ENCODE measurements around the gene MAPK7. TPM values are rescaled to one million over a fixed set of nuclear protein-coding genes. Genes with fewer than 3 reads are reported as not detected.

MAPK7 gene
- total and polyA plus RNA-seq, 2 donors (not counting 1 experiment from before 2014, with no cell fraction given), result 12.8 to 18.8 TPM

DNA sequence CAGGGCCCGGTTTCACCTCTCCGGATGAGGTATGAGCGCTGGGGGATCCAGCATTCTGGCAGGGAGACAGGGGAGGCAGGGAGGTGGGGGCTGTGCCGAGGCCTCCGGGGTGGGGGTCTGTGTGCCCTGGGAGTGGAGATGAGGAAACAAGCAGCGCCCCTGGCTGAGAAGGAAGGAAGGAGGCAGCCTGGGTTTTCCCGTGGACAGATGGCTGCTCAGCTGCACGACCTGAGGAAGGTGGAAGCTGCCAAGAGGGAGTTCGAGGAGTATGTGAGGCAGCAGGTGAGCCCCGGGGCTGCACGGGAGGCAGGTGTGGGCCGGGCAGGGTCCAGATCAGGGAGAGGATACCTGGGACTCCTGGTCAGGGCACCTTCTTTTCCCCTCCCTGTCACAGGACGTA, 37.0 kb downstream of the MAPK7 start:
- H3K36me3 ChIP-seq (ENCODE audit: control insufficient read depth, insufficient read depth, low read length), result no peaks in the 10 kb centered on the region
- no peak for TF ChIP-seq EZH2 (IDR thresholded peaks at IDR 0.05; ENCODE audit: low read length, missing control alignments)
- TF ChIP-seq, protein P1, sequence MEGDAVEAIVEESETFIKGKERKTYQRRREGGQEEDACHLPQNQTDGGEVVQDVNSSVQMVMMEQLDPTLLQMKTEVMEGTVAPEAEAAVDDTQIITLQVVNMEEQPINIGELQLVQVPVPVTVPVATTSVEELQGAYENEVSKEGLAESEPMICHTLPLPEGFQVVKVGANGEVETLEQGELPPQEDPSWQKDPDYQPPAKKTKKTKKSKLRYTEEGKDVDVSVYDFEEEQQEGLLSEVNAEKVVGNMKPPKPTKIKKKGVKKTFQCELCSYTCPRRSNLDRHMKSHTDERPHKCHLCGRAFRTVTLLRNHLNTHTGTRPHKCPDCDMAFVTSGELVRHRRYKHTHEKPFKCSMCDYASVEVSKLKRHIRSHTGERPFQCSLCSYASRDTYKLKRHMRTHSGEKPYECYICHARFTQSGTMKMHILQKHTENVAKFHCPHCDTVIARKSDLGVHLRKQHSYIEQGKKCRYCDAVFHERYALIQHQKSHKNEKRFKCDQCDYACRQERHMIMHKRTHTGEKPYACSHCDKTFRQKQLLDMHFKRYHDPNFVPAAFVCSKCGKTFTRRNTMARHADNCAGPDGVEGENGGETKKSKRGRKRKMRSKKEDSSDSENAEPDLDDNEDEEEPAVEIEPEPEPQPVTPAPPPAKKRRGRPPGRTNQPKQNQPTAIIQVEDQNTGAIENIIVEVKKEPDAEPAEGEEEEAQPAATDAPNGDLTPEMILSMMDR (conservative IDR thresholded peaks at IDR 0.05 in 1 of 2, IDR thresholded peaks at IDR 0.05 in 1 of 2; ENCODE audit: low read depth in 1 of 2, low read length in 2 of 2), result no peak
- H3K27ac ChIP-seq (ENCODE audit: insufficient read depth, low read length), result no peak overlapping the region

DNA sequence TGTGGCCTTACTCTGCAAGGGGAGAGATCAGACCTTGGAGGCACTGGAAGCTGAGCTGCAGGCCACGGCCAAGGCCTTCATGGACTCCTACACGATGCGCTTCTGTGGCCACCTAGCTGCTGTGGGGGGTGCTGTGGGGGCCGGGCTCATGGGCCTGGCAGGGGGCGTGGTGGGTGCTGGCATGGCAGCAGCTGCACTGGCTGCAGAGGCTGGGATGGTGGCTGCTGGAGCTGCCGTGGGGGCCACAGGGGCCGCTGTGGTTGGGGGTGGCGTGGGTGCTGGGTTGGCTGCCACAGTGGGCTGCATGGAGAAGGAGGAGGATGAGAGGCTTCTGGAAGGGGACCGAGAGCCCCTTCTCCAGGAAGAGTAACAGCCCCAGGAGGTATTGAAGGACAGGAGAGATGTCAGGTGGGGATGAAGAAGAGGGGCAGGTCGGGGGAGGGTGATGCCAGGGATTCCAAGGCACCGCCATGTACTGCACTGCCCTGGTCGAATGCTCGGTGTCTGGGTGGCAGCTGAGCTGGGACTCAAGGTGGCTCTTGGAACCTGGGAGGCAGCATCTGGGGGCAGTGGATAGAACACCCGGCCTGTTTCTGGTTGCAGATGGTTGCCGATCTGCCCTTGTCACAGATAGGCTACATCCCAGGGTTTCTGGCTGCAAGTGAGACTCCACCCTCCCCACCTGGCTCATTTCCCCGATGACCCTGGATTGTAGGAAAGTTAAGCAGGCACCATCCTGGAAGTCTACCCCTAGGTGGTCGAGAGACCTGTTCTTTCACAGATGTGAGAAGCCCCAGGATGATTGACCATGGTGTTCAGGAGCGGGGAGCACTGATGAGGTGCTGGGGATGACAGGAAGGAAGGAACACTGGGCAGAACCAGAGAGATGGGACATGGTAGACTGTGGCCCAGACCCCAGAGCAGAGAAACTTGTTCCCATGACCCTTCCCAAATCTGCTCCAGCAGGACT, 37.8 kb downstream of the MAPK7 start:
- no peak overlapping the region for H3K27ac ChIP-seq (ENCODE audit: insufficient read depth, low read length)
- no peaks in the 10 kb centered on the region for H3K79me2 ChIP-seq (ENCODE audit: control insufficient read depth, insufficient read depth, low read length)

More for the DNA sequence above, 37.0 kb downstream of the MAPK7 start:
- Histone ChIP-seq H3K9me3 (ENCODE audit: control insufficient read depth, insufficient read depth, low read depth, low read length) (no peaks in the 10 kb centered on the region), H3K4me3 (replicated peaks in 1 of 4; ENCODE audit: control extremely low read depth in 1 of 4, insufficient read depth in 1 of 4, low read depth in 3 of 4, low read length in 4 of 4) (no peak overlapping the region), H3K9ac (ENCODE audit: insufficient read depth, low read length) (no peak overlapping the region), H3K27me3 (ENCODE audit: control insufficient read depth, insufficient read depth, low read length) (no peaks in the 10 kb centered on the region), H3K4me1 (ENCODE audit: control insufficient read depth, extremely low read depth, insufficient read depth, low read length) (peaks cover 4% of the 10 kb centered on the region), H4K20me1 (ENCODE audit: control insufficient read depth, extremely low read depth, insufficient read depth, low read length) (no peaks in the 10 kb centered on the region), H3K4me2 (ENCODE audit: extremely low read depth, insufficient read depth, low read length) (no peak overlapping the region), H3K79me2 (ENCODE audit: control insufficient read depth, insufficient read depth, low read length) (no peaks in the 10 kb centered on the region), H2AFZ (ENCODE audit: low read length) (no peak overlapping the region)
- no peak for DNase-seq (ENCODE audit: low read depth in 2 of 2)

GRCh38 chr17:19417611-19418010, 39.3 kb downstream of the MAPK7 start:
- H3K4me2 ChIP-seq (ENCODE audit: extremely low read depth, insufficient read depth, low read length), result no peak overlapping the region
- no peaks in the 10 kb centered on the region for H4K20me1 ChIP-seq (ENCODE audit: control insufficient read depth, extremely low read depth, insufficient read depth, low read length)
- H3K27me3 ChIP-seq (ENCODE audit: control insufficient read depth, insufficient read depth, low read length), result no peaks in the 10 kb centered on the region
- H3K27ac ChIP-seq (ENCODE audit: insufficient read depth, low read length), result no peak overlapping the region
- no peaks in the 10 kb centered on the region for H3K36me3 ChIP-seq (ENCODE audit: control insufficient read depth, insufficient read depth, low read length)
- no peak overlapping the region for H3K9ac ChIP-seq (ENCODE audit: insufficient read depth, low read length)
- no peak for DNase-seq (ENCODE audit: low read depth in 2 of 2)
- no peaks in the 10 kb centered on the region for H3K9me3 ChIP-seq (ENCODE audit: control insufficient read depth, insufficient read depth, low read depth, low read length)
- TF ChIP-seq, protein P1 (conservative IDR thresholded peaks at IDR 0.05 in 1 of 2, IDR thresholded peaks at IDR 0.05 in 1 of 2; ENCODE audit: low read depth in 1 of 2, low read length in 2 of 2), result no peak
- no peak for TF ChIP-seq EZH2 (IDR thresholded peaks at IDR 0.05; ENCODE audit: low read length, missing control alignments)
- H2AFZ ChIP-seq (ENCODE audit: low read length), result no peak overlapping the region
- no peak overlapping the region for H3K4me3 ChIP-seq (replicated peaks in 1 of 4; ENCODE audit: control extremely low read depth in 1 of 4, insufficient read depth in 1 of 4, low read depth in 3 of 4, low read length in 4 of 4)
- no peaks in the 10 kb centered on the region for H3K4me1 ChIP-seq (ENCODE audit: control insufficient read depth, extremely low read depth, insufficient read depth, low read length)
- no peaks in the 10 kb centered on the region for H3K79me2 ChIP-seq (ENCODE audit: control insufficient read depth, insufficient read depth, low read length)

More for the DNA sequence above, 37.8 kb downstream of the MAPK7 start:
- no peaks in the 10 kb centered on the region for H3K9me3 ChIP-seq (ENCODE audit: control insufficient read depth, insufficient read depth, low read depth, low read length)
- no peak overlapping the region for H2AFZ ChIP-seq (ENCODE audit: low read length)
- H4K20me1 ChIP-seq (ENCODE audit: control insufficient read depth, extremely low read depth, insufficient read depth, low read length), result no peaks in the 10 kb centered on the region
- no peak overlapping the region for H3K9ac ChIP-seq (ENCODE audit: insufficient read depth, low read length)
- no peaks in the 10 kb centered on the region for H3K36me3 ChIP-seq (ENCODE audit: control insufficient read depth, insufficient read depth, low read length)
- DNase-seq (ENCODE audit: low read depth in 2 of 2), result no peak
- H3K27me3 ChIP-seq (ENCODE audit: control insufficient read depth, insufficient read depth, low read length), result no peaks in the 10 kb centered on the region
- peaks cover 2% of the 10 kb centered on the region for H3K4me1 ChIP-seq (ENCODE audit: control insufficient read depth, extremely low read depth, insufficient read depth, low read length)
- no peak overlapping the region for H3K4me2 ChIP-seq (ENCODE audit: extremely low read depth, insufficient read depth, low read length)
- TF ChIP-seq, protein P1 (conservative IDR thresholded peaks at IDR 0.05 in 1 of 2, IDR thresholded peaks at IDR 0.05 in 1 of 2; ENCODE audit: low read depth in 1 of 2, low read length in 2 of 2), result no peak
- no peak for TF ChIP-seq EZH2 (IDR thresholded peaks at IDR 0.05; ENCODE audit: low read length, missing control alignments)
- H3K4me3 ChIP-seq (replicated peaks in 1 of 4; ENCODE audit: control extremely low read depth in 1 of 4, insufficient read depth in 1 of 4, low read depth in 3 of 4, low read length in 4 of 4), result no peak overlapping the region

Measured in fibroblast of lung (primary cell).